ENCODE measurements around the gene OGDHL.

The OGDHL gene

GRCh38 chr10:49696311-49696710, 65.8 kb downstream of the OGDHL start:
- H3K27ac ChIP-seq, result no peak overlapping the region
- TF ChIP-seq CTCF (conservative IDR thresholded peaks at IDR 0.05), result no peak

DNA sequence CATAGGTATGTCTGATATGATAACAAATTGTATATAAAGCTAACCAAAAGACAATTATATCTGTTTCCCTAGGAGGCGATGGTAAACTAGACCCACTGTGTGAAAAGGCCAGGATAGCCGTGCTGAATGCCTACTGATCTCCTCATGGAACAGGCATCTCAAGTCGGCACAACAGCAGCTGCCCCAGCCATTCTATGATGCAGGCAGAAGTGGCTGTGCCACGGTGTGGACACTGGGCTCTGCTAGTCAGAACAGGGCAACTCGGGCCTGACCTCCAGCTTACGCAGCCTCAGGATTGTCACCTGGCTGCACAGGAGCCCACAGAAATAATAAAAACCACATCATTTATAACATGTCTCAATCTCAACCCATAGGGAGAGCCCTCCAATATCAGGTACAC, 67.7 kb downstream of the OGDHL start:
- H3K27ac ChIP-seq, result no peak overlapping the region
- TF ChIP-seq CTCF (conservative IDR thresholded peaks at IDR 0.05), result no peak

DNA sequence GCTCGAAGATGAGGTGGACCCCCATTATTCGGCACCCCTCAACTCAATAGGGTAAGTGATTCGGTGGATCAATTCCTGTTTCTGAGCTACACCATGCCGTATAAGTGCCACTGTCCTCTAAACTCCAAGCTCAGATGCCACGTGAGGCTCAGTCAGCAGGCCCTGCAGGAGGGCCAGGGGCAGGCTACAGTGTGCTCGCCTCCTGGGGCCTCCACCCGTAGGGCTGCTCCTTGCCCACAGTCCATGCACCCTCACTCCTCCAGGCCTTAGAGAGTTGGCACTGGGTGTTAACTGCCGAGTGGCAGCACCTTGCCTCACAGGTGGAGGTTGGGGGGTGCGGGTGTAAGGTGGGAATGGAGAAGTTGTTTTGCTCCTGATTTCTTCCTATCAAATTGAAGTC, 70.5 kb downstream of the OGDHL start:
- TF ChIP-seq CTCF (conservative IDR thresholded peaks at IDR 0.05), result no peak
- no peak overlapping the region for H3K27ac ChIP-seq

- no peak for TF ChIP-seq CTCF (conservative IDR thresholded peaks at IDR 0.05)
- no peak overlapping the region for H3K27ac ChIP-seq
These were observed 71.3 kb downstream of the OGDHL start for GRCh38 chr10:49690698-49691356.

DNA sequence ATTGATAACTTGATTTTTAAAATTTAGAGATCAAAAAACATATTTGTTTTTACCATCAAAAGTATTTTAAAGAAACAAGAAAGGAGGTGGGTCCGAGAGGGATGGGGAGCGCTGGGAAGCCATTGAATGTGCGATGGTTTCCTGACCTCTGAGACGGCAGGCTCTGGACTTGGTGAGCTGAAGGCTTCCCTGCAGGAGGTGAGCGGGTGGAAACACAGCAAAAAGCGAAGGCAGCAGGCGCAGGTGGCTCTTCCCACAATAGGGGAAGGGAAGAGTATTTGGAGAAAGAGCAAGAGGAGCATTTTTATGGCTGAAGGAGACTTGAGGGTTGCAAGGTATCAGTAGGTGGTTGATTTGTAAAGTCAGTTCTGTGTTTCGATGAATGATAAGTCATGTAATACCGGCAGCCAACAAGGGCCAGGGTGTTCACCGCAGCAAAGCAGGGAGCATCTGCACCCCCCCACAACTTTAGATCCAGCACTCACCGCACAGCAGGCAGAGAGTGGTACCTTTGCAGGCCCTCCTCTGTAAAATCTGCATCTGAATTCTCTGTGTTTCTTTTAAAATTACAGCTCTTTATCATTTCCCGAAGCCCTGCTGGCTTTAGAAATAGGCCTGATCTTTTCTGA, 72.1 kb downstream of the OGDHL start:
- no peak for TF ChIP-seq CTCF (conservative IDR thresholded peaks at IDR 0.05)

DNA sequence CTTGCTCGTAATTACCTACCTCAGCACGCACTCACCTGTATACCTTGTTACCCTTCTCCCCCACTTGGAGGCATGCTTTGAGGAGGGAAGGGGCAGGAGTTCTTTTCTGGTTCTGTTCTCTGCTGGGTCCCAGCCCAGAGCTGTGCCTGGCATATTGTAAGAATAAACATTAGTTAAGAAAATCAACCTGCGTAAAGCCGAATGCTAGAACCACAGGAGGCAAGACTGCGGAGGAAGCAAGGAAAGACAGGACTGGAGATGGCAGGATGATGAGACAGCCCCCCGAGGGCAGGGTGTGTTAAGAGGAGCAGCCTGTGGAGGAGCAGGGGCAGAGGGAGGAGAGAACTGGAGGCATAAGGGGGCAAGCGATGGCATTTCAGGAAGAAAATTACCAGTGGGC, 73.2 kb downstream of the OGDHL start:
- TF ChIP-seq CTCF (conservative IDR thresholded peaks at IDR 0.05), result no peak
- no peak overlapping the region for H3K27ac ChIP-seq

More for the DNA sequence above, 72.1 kb downstream of the OGDHL start:
- no peak overlapping the region for H3K27ac ChIP-seq

- H3K27ac ChIP-seq, result no peak overlapping the region
- no peak for TF ChIP-seq CTCF (conservative IDR thresholded peaks at IDR 0.05)
These were observed 73.8 kb downstream of the OGDHL start for GRCh38 chr10:49688261-49688846.

Measured in VCaP (cell line).